H1 (cell line): ENCODE measurements around the gene CFAP141.

Source experiments
- ASH2L ChIP-seq: fragments of 200-600, 300-600 bp; sonication (generic); IDR thresholded peaks from one replicate; pipeline ENCODE4 v1.7.1; 2017; ENCODE audit warnings: low read length
- CHD2 ChIP-seq: IDR thresholded peaks from 2 replicates; pipeline ENCODE4 v1.6.1; 2012; ENCODE audit warnings: low read length, improper control_type of control experiment
- CTCF ChIP-seq, 3 experiments: IDR thresholded peaks; 1 replicate in 2 of 3; 2 replicates in 1 of 3; pipeline versions ENCODE4 v1.5.1 to v1.6.1; 2011; ENCODE audit warnings: low read length in 3 of 3, mild to moderate bottlenecking in 3 of 3, inconsistent platforms in 2 of 3, low read depth in 1 of 3, moderate library complexity in 1 of 3; ENCODE audit not compliant: insufficient read depth in 1 of 3; ENCODE audit errors: control extremely low read depth in 1 of 3
- EZH2 ChIP-seq: fragments of 200-600 bp; sonication (generic); IDR thresholded peaks from 2 replicates; pipeline ENCODE4 v1.7.1; 2012; ENCODE audit warnings: low read depth, mild to moderate bottlenecking, moderate library complexity, low read length, inconsistent platforms; ENCODE audit not compliant: severe bottlenecking
- JUN ChIP-seq: IDR thresholded peaks from 2 replicates; pipeline ENCODE4 v1.6.1; 2011; ENCODE audit warnings: low read depth, mild to moderate bottlenecking, improper control_type of control experiment, low read length
- JUND ChIP-seq: IDR thresholded peaks from 2 replicates; pipeline ENCODE4 v1.6.1; 2011; ENCODE audit warnings: mild to moderate bottlenecking, improper control_type of control experiment, low read length
- RBBP5 ChIP-seq: IDR thresholded peaks from 2 replicates; pipeline ENCODE4 v1.7.1; 2012; ENCODE audit warnings: low read depth, mild to moderate bottlenecking, inconsistent platforms, low read length, moderate library complexity, borderline replicate concordance
- USF2 ChIP-seq: IDR thresholded peaks from 2 replicates; pipeline ENCODE4 v1.6.1; 2011; ENCODE audit warnings: low read length, improper control_type of control experiment

- TF ChIP-seq CHD2 (no peak), EZH2 (no peak), JUN (no peak), USF2 (no peak), ASH2L (no peak), CTCF (IDR thresholded peaks at IDR 0.05; ENCODE audit: control extremely low read depth in 1 of 3, insufficient read depth in 1 of 3, low read depth in 1 of 3, low read length in 3 of 3) (no peak), JUND (no peak), RBBP5 (no peak)
Measured at GRCh38 chr1:154208677-154209388, 2.7 kb upstream of the CFAP141 start.
